ENCODE data around the gene SUGCT. TPM values are rescaled to one million over a fixed set of nuclear protein-coding genes. Genes with fewer than 3 reads are reported as not detected.

SUGCT gene
- polyA plus RNA-seq, 1 of the 3 experiments (the other 2 are of a cell fraction) = 53.7 TPM

DNA sequence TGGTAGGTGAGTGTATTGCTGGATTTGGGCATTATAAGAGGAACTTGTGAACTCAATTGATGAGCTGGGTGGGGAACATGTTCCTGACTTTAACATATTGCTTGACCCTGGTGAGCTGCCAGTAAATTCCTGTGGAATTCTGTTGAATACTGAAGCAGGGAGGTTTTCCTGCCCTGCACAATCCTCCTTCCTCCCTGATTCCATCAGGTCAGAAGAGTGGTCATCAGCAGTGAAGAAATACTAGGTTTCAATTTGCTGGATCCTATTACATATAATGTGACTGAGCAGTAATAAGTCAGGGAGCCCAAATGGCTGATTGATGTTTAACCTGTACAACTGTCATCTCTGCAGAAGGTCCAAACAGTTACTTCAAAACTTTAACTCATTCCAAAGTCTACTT, 581.2 kb downstream of the SUGCT start (continued):
- TF ChIP-seq RCOR1 (IDR thresholded peaks at IDR 0.05; ENCODE audit: low read length) (no peak), FOXJ3 (CRISPR knock-in tag; IDR thresholded peaks at IDR 0.05) (no peak), TCF12 (IDR thresholded peaks at IDR 0.05) (peak; percentile 60), TEAD4 (IDR thresholded peaks at IDR 0.05; ENCODE audit: borderline replicate concordance, insufficient read depth) (peak; percentile 64; the same call in 1 of the 2 replicates), POLR2AphosphoS5 (IDR thresholded peaks at IDR 0.05; ENCODE audit: low read depth, low read length) (peak; percentile 23; the same call in 1 of the 2 replicates), NRF1 (IDR thresholded peaks at IDR 0.05; ENCODE audit: low read depth, low read length) (no peak)
- TF ChIP-seq, protein P1, sequence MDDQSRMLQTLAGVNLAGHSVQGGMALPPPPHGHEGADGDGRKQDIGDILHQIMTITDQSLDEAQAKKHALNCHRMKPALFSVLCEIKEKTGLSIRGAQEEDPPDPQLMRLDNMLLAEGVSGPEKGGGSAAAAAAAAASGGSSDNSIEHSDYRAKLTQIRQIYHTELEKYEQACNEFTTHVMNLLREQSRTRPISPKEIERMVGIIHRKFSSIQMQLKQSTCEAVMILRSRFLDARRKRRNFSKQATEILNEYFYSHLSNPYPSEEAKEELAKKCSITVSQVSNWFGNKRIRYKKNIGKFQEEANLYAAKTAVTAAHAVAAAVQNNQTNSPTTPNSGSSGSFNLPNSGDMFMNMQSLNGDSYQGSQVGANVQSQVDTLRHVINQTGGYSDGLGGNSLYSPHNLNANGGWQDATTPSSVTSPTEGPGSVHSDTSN (IDR thresholded peaks at IDR 0.05) = peak; percentile 80
- TF ChIP-seq, protein P2, sequence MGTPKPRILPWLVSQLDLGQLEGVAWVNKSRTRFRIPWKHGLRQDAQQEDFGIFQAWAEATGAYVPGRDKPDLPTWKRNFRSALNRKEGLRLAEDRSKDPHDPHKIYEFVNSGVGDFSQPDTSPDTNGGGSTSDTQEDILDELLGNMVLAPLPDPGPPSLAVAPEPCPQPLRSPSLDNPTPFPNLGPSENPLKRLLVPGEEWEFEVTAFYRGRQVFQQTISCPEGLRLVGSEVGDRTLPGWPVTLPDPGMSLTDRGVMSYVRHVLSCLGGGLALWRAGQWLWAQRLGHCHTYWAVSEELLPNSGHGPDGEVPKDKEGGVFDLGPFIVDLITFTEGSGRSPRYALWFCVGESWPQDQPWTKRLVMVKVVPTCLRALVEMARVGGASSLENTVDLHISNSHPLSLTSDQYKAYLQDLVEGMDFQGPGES (IDR thresholded peaks at IDR 0.05; ENCODE audit: low read depth, low read length) = no peak

DNA sequence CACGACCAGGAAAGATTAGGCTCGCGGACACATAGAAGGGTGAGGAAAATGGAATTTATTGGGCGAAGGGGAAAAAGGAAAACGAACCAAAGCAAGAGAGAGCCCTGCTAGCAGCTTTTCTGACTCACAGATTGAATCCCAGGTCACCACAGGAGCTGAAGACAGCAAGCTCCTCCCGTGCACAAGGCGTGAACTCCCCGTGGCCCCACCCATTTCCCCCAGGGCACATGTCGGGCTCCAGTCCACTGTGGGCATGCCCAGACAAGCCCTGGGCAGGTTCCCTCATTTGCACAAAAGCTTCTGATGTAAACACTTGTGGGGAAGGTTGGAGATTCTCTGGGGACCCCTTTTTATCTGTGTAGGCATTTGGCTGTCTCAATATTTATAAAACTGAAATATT, 582.4 kb downstream of the SUGCT start:
- ChIA-PET POLR2A (interaction anchor here (0.6 kb wide), 1 partner anchor 234 kb away, joined by 3 read pairs; no protein-coding TSS in a partner anchor), CTCF (interaction anchor here (0.6 to 1.5 kb wide), 3 partner anchors 8 to 582 kb away, joined by 3 to 4 read pairs (median 4); partner anchors contain the start of gene SUGCT)
- Histone ChIP-seq H3K36me3 (replicated peaks in 1 of 2; ENCODE audit: control insufficient read depth in 1 of 2, insufficient read depth in 2 of 2, low read length in 1 of 2) (peaks cover 0 to 4% of the 10 kb centered on the region in 2 experiments), H3K4me2 (peak overlapping the region; percentile 23; the same call in 1 of the 2 replicates), H3K27me3 (ENCODE audit: insufficient read depth) (no peaks in the 10 kb centered on the region), H3K9me3 (no peaks in the 10 kb centered on the region), H3K9ac (peak overlapping the region; percentile 62; the same call in 1 of the 2 replicates), H4K20me1 (ENCODE audit: insufficient read depth) (no peaks in the 10 kb centered on the region), H3F3A (replicated peaks; ENCODE audit: insufficient read depth) (peaks cover 83% of the 10 kb centered on the region), H2AFZ (ENCODE audit: low read depth) (no peak overlapping the region), H3K9me2 (no peaks in the 10 kb centered on the region), H3K4me1 (ENCODE audit: control insufficient read depth in 1 of 2, insufficient read depth in 2 of 2, low read depth in 1 of 2, low read length in 1 of 2) (peaks cover 51 to 69% of the 10 kb centered on the region in 2 experiments), H3K79me2 (ENCODE audit: insufficient read depth) (peaks cover 23% of the 10 kb centered on the region; the same call in 1 of the 2 replicates), H3K4me3 (ENCODE audit: low read depth in 2 of 2, low read length in 1 of 2) (peak overlapping the region in 1 of 2 experiments; percentile 4; a peak in 1 of 4 replicates), H3K27ac (ENCODE audit: low read depth in 2 of 2, low read length in 1 of 2) (peak overlapping the region; percentile 89 to 96)
- WGBS (ENCODE audit: low lambda C conversion rate) = 33% methylated on average over 9 of the region's 9 CpGs
- DNase-seq = peak; percentile 51
- TF ChIP-seq, protein P3, sequence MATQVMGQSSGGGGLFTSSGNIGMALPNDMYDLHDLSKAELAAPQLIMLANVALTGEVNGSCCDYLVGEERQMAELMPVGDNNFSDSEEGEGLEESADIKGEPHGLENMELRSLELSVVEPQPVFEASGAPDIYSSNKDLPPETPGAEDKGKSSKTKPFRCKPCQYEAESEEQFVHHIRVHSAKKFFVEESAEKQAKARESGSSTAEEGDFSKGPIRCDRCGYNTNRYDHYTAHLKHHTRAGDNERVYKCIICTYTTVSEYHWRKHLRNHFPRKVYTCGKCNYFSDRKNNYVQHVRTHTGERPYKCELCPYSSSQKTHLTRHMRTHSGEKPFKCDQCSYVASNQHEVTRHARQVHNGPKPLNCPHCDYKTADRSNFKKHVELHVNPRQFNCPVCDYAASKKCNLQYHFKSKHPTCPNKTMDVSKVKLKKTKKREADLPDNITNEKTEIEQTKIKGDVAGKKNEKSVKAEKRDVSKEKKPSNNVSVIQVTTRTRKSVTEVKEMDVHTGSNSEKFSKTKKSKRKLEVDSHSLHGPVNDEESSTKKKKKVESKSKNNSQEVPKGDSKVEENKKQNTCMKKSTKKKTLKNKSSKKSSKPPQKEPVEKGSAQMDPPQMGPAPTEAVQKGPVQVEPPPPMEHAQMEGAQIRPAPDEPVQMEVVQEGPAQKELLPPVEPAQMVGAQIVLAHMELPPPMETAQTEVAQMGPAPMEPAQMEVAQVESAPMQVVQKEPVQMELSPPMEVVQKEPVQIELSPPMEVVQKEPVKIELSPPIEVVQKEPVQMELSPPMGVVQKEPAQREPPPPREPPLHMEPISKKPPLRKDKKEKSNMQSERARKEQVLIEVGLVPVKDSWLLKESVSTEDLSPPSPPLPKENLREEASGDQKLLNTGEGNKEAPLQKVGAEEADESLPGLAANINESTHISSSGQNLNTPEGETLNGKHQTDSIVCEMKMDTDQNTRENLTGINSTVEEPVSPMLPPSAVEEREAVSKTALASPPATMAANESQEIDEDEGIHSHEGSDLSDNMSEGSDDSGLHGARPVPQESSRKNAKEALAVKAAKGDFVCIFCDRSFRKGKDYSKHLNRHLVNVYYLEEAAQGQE (IDR thresholded peaks at IDR 0.05; ENCODE audit: low read depth, low read length) = peak; percentile 64; the same call in 1 of the 2 replicates
- TF ChIP-seq, protein P4, sequence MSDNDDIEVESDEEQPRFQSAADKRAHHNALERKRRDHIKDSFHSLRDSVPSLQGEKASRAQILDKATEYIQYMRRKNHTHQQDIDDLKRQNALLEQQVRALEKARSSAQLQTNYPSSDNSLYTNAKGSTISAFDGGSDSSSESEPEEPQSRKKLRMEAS (IDR thresholded peaks at IDR 0.05; ENCODE audit: low read depth) = peak; percentile 99
- TF ChIP-seq FOXJ3 (CRISPR knock-in tag; IDR thresholded peaks at IDR 0.05) = no peak
- peak; percentile 85 for TF ChIP-seq RXRA (IDR thresholded peaks at IDR 0.05; ENCODE audit: borderline replicate concordance, low read depth)
- TF ChIP-seq ELF1 (IDR thresholded peaks at IDR 0.05) = no peak
- no peak for TF ChIP-seq CHD2 (IDR thresholded peaks at IDR 0.05; ENCODE audit: low read length, partially characterized antibody)
- TF ChIP-seq, protein P5, sequence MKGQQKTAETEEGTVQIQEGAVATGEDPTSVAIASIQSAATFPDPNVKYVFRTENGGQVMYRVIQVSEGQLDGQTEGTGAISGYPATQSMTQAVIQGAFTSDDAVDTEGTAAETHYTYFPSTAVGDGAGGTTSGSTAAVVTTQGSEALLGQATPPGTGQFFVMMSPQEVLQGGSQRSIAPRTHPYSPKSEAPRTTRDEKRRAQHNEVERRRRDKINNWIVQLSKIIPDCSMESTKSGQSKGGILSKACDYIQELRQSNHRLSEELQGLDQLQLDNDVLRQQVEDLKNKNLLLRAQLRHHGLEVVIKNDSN (IDR thresholded peaks at IDR 0.05; ENCODE audit: borderline replicate concordance, low read depth) = peak; percentile 59; the same call in 1 of the 2 replicates
- no peak for TF ChIP-seq MEF2A (IDR thresholded peaks at IDR 0.05; ENCODE audit: borderline replicate concordance, low read depth)
- TF ChIP-seq EZH2phosphoT487 (IDR thresholded peaks at IDR 0.05; ENCODE audit: borderline replicate concordance, low read depth) = no peak
- no peak; the same call in 1 of the 2 replicates for TF ChIP-seq TEAD4 (IDR thresholded peaks at IDR 0.05; ENCODE audit: borderline replicate concordance, insufficient read depth)
- peak; percentile 49; the same call in 1 of the 2 replicates for TF ChIP-seq FOSL2 (IDR thresholded peaks at IDR 0.05; ENCODE audit: borderline replicate concordance, low read depth)
- TF ChIP-seq, protein P6, sequence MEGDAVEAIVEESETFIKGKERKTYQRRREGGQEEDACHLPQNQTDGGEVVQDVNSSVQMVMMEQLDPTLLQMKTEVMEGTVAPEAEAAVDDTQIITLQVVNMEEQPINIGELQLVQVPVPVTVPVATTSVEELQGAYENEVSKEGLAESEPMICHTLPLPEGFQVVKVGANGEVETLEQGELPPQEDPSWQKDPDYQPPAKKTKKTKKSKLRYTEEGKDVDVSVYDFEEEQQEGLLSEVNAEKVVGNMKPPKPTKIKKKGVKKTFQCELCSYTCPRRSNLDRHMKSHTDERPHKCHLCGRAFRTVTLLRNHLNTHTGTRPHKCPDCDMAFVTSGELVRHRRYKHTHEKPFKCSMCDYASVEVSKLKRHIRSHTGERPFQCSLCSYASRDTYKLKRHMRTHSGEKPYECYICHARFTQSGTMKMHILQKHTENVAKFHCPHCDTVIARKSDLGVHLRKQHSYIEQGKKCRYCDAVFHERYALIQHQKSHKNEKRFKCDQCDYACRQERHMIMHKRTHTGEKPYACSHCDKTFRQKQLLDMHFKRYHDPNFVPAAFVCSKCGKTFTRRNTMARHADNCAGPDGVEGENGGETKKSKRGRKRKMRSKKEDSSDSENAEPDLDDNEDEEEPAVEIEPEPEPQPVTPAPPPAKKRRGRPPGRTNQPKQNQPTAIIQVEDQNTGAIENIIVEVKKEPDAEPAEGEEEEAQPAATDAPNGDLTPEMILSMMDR (IDR thresholded peaks at IDR 0.05) = no peak
- peak; percentile 65; the same call in 1 of the 2 replicates for TF ChIP-seq MXI1 (IDR thresholded peaks at IDR 0.05; ENCODE audit: low read depth, low read length)
- peak; percentile 64; the same call in 1 of the 2 replicates for TF ChIP-seq TCF12 (IDR thresholded peaks at IDR 0.05)
- TF ChIP-seq POLR2AphosphoS5 (IDR thresholded peaks at IDR 0.05; ENCODE audit: low read depth, low read length) = peak; percentile 95
- TF ChIP-seq RFX5 (IDR thresholded peaks at IDR 0.05; ENCODE audit: low read length) = no peak
- no peak for TF ChIP-seq GATA2 (CRISPR knock-in tag; IDR thresholded peaks at IDR 0.05)
- TF ChIP-seq EP300 (IDR thresholded peaks at IDR 0.05; ENCODE audit: borderline replicate concordance in 1 of 2, low read depth in 1 of 2, low read length in 1 of 2) = peak; percentile 54 to 57; a peak in 2 of 4 replicates

Data from SK-N-SH (cell line).